IMR-90 (cell line): ENCODE data around the gene ZMIZ1.

Source experiments
- CTCF ChIP-seq: conservative IDR thresholded peaks from 2 replicates; pipeline ENCODE4 v1.5.1; 2012; ENCODE audit warnings: mild to moderate bottlenecking, low read depth, low read length, improper control_type of control experiment
- ELK1 ChIP-seq: fragments of 150-350 bp; IDR thresholded peaks from 2 replicates; pipeline ENCODE4 v1.6.1; 2016; ENCODE audit warnings: low read depth, mild to moderate bottlenecking, low read length, moderate library complexity, borderline replicate concordance
- POLR2A ChIP-seq: IDR thresholded peaks from 2 replicates; pipeline ENCODE4 v1.6.1; 2012; ENCODE audit warnings: mild to moderate bottlenecking, low read depth, low read length
- USF2 ChIP-seq: fragments of 150-350 bp; IDR thresholded peaks from 2 replicates; pipeline ENCODE4 v1.6.1; 2017; ENCODE audit warnings: mild to moderate bottlenecking, antibody characterized with exemption, low read length, low read depth

- no peak for TF ChIP-seq USF2
- no peak for TF ChIP-seq POLR2A
- no peak for TF ChIP-seq CTCF
- TF ChIP-seq ELK1, result no peak
These were observed 178.8 kb downstream of the ZMIZ1 start for GRCh38 chr10:79247373-79248137.
